ENCODE data around the gene ATP13A2. TPM values are rescaled to one million over a fixed set of nuclear protein-coding genes. Genes with fewer than 3 reads are reported as not detected.

The ATP13A2 gene
- polyA plus RNA-seq, 3 donors, result 17.6 to 37.8 (median 19.5) TPM

DNA sequence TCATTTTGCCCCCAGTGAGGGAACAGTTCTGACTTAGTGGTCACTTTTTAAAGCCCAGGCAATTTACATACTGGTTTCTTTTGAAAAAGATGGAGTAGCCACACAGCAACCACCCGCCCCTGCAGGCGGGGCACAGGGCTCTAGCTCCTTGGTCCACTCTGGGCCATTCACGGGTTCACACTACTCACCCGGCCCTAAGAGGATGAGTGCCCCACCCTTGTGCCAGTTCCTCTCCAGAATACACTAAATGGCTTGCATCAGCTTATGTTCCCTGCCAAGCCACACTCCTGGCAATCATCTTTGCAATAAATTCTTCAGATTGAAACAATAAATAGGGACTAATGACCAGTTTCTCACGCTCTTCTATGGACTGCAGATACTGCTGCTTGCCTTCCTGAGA, 15.7 kb upstream of the ATP13A2 start:
- intact Hi-C loops (cut with micrococcal nuclease), result no loop called here
- WGBS (ENCODE audit: insufficient coverage), result 51% methylated on average over 4 of the region's 5 CpGs
- Histone ChIP-seq H3K9ac (ENCODE audit: insufficient read depth, low read length, poor library complexity, severe bottlenecking) (no peak overlapping the region), H3K27me3 (ENCODE audit: control insufficient read depth in 2 of 2, insufficient read depth in 2 of 2, low read length in 2 of 2) (no peaks in the 10 kb centered on the region), H3K4me1 (ENCODE audit: control insufficient read depth in 1 of 2, insufficient read depth in 2 of 2, low read length in 2 of 2) (peaks cover 21 to 28% of the 10 kb centered on the region in 2 donors), H3K79me2 (ENCODE audit: insufficient read depth, low read length) (peaks cover 10% of the 10 kb centered on the region), H3K4me2 (replicated peaks; ENCODE audit: extremely low read depth, low read length, poor library complexity, severe bottlenecking) (no peak overlapping the region), H3K27ac (ENCODE audit: low read depth in 1 of 2, low read length in 2 of 2) (peak overlapping the region; percentile 18 to 38), H3K36me3 (replicated peaks in 1 of 2; ENCODE audit: control insufficient read depth in 1 of 2, insufficient read depth in 2 of 2, low read length in 2 of 2) (peaks cover 94 to 100% of the 10 kb centered on the region in 2 donors), H2AFZ (ENCODE audit: insufficient read depth, low read depth, low read length, poor library complexity, severe bottlenecking) (no peak overlapping the region), H4K20me1 (ENCODE audit: insufficient read depth, low read length) (peaks cover 54% of the 10 kb centered on the region), H3K4me3 (replicated peaks in 1 of 3; ENCODE audit: low read depth in 2 of 3, low read length in 3 of 3) (no peak overlapping the region), H3K9me3 (replicated peaks in 1 of 2; ENCODE audit: control insufficient read depth in 1 of 2, insufficient read depth in 1 of 2, low read length in 2 of 2) (no peaks in the 10 kb centered on the region)
- TF ChIP-seq, protein P1, sequence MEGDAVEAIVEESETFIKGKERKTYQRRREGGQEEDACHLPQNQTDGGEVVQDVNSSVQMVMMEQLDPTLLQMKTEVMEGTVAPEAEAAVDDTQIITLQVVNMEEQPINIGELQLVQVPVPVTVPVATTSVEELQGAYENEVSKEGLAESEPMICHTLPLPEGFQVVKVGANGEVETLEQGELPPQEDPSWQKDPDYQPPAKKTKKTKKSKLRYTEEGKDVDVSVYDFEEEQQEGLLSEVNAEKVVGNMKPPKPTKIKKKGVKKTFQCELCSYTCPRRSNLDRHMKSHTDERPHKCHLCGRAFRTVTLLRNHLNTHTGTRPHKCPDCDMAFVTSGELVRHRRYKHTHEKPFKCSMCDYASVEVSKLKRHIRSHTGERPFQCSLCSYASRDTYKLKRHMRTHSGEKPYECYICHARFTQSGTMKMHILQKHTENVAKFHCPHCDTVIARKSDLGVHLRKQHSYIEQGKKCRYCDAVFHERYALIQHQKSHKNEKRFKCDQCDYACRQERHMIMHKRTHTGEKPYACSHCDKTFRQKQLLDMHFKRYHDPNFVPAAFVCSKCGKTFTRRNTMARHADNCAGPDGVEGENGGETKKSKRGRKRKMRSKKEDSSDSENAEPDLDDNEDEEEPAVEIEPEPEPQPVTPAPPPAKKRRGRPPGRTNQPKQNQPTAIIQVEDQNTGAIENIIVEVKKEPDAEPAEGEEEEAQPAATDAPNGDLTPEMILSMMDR (IDR thresholded peaks at IDR 0.05), result no peak
- Mint-ChIP-seq H3K27me3 (ENCODE audit: low read depth in 3 of 3) (no peaks in the 10 kb centered on the region), H3K36me3 (peaks cover 79 to 98% of the 10 kb centered on the region in 2 donors), H3K9me3 (peaks cover 0 to 2% (median 0%) of the 10 kb centered on the region in 7 donors), H3K4me1 (peaks cover 36% of the 10 kb centered on the region), H3K27ac (peak overlapping the region in 5 of 7 donors; percentile 24 to 64 (median 53)), H3K4me3 (no peak overlapping the region)
- DNase-seq, result no peak

DNA sequence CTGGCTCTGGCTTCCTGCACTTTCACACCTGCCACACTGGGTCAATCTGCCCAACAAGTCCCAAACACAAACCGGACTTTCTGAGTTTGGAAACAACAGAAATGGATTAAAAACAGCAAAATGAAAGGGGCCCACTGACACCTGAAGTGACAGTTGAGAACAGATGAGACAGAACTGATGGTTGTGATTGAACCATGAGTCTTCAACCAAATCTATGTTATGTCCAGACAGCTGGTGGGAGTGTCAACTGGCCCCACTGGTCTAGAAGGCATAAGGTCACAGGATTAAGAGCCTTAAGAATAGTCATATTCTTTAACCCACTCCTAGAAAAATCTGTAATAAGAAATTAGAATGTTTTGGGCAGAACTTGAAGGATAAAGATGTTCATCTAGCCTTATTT, 13.0 kb upstream of the ATP13A2 start:
- no peak overlapping the region for H3K4me3 Mint-ChIP-seq
- H3K9ac ChIP-seq (ENCODE audit: insufficient read depth, low read length, poor library complexity, severe bottlenecking), result no peak overlapping the region

More for the DNA sequence above, 13.0 kb upstream of the ATP13A2 start:
- H3K36me3 ChIP-seq (replicated peaks in 1 of 2; ENCODE audit: control insufficient read depth in 1 of 2, insufficient read depth in 2 of 2, low read length in 2 of 2), result peaks cover 96 to 100% of the 10 kb centered on the region in 2 donors
- intact Hi-C loops (cut with micrococcal nuclease), result no loop called here
- Mint-ChIP-seq H3K4me1 (peaks cover 36% of the 10 kb centered on the region), H3K9me3 (peaks cover 0 to 2% (median 0%) of the 10 kb centered on the region in 7 donors), H3K36me3 (peaks cover 84 to 99% of the 10 kb centered on the region in 2 donors), H3K27ac (peak overlapping the region in 1 of 7 donors; percentile 21), H3K27me3 (ENCODE audit: low read depth in 3 of 3) (no peaks in the 10 kb centered on the region)
- H3K27me3 ChIP-seq (ENCODE audit: control insufficient read depth in 2 of 2, insufficient read depth in 2 of 2, low read length in 2 of 2), result no peaks in the 10 kb centered on the region
- H3K27ac ChIP-seq (ENCODE audit: low read depth in 1 of 2, low read length in 2 of 2), result no peak overlapping the region
- no peak overlapping the region for H2AFZ ChIP-seq (ENCODE audit: insufficient read depth, low read depth, low read length, poor library complexity, severe bottlenecking)
- DNase-seq, result no peak
- TF ChIP-seq, protein P1 (IDR thresholded peaks at IDR 0.05), result no peak
- no peaks in the 10 kb centered on the region for H3K79me2 ChIP-seq (ENCODE audit: insufficient read depth, low read length)
- WGBS (ENCODE audit: insufficient coverage), result no CpG with 5 or more reads among the region's 1 CpG
- H3K4me2 ChIP-seq (replicated peaks; ENCODE audit: extremely low read depth, low read length, poor library complexity, severe bottlenecking), result no peak overlapping the region
- peaks cover 48% of the 10 kb centered on the region for H4K20me1 ChIP-seq (ENCODE audit: insufficient read depth, low read length)
- no peak overlapping the region for H3K4me3 ChIP-seq (replicated peaks in 1 of 3; ENCODE audit: low read depth in 2 of 3, low read length in 3 of 3)
- H3K4me1 ChIP-seq (ENCODE audit: control insufficient read depth in 1 of 2, insufficient read depth in 2 of 2, low read length in 2 of 2), result peaks cover 21 to 28% of the 10 kb centered on the region in 2 donors
- no peaks in the 10 kb centered on the region for H3K9me3 ChIP-seq (replicated peaks in 1 of 2; ENCODE audit: control insufficient read depth in 1 of 2, insufficient read depth in 1 of 2, low read length in 2 of 2)
